AG09309 (cell line): ENCODE measurements around the gene NOS1AP.

Experiments used
- DNase-seq: peaks from one replicate; pipeline ENCODE4 v3.0.0-alpha.2; 2010; ENCODE audit warnings: low read depth
- H3K4me3 ChIP-seq: 2 replicates; pipeline ENCODE4 v1.5.1; 2011; ENCODE audit warnings: mild to moderate bottlenecking, low read depth, low read length, moderate library complexity; ENCODE audit not compliant: control insufficient read depth
- CTCF ChIP-seq: IDR thresholded peaks from 2 replicates; pipeline ENCODE4 v1.5.1; 2011; ENCODE audit warnings: mild to moderate bottlenecking, low read depth, low read length, inconsistent platforms; ENCODE audit not compliant: insufficient read depth, control insufficient read depth; ENCODE audit errors: missing control alignments

The NOS1AP gene

GRCh38 chr1:162375463-162375862 lies 306.0 kb downstream of the NOS1AP start:
- DNase-seq = no peak
- TF ChIP-seq CTCF = no peak
- H3K4me3 ChIP-seq = no peak overlapping the region

GRCh38 chr1:162376691-162377090 lies 307.2 kb downstream of the NOS1AP start, which contains the start of gene SPATA46:
SPATA46 (minus strand) TSS chr1:162376854; CDS start chr1:162376790, 64 bp downstream.
- no peak for TF ChIP-seq CTCF
- DNase-seq = no peak
- no peak within 1 kb of the TSS for H3K4me3 ChIP-seq

- no peak for TF ChIP-seq CTCF
- no peak overlapping the region for H3K4me3 ChIP-seq
- DNase-seq = no peak
Observed at GRCh38 chr1:162380061-162380846, 310.8 kb downstream of the NOS1AP start.

- H3K4me3 ChIP-seq = no peak within 1 kb of the TSS
- no peak for TF ChIP-seq CTCF
- DNase-seq = no peak
Observed at GRCh38 chr1:162381383-162381782, 311.9 kb downstream of the NOS1AP start, which contains the start of gene C1orf226. C1orf226 (plus strand) TSS chr1:162381728; CDS start chr1:162381902, 174 bp downstream.

- DNase-seq = no peak
- H3K4me3 ChIP-seq = no peak overlapping the region
- TF ChIP-seq CTCF = no peak
Observed at GRCh38 chr1:162381941-162382750, 312.7 kb downstream of the NOS1AP start.

- DNase-seq = no peak
- no peak overlapping the region for H3K4me3 ChIP-seq
- TF ChIP-seq CTCF = no peak
Observed at GRCh38 chr1:162383091-162383490, 313.6 kb downstream of the NOS1AP start.
